H1 (cell line): ENCODE results near the gene DUOX1. TPM values are rescaled to one million over a fixed set of nuclear protein-coding genes. Genes with fewer than 3 reads are reported as not detected.

Experiments
- CTCF ChIA-PET: fragments of 300-600 bp; sonication (Branson Sonifier 250); formaldehyde crosslinking; loops from one replicate; lab custom pipeline; 2021; ENCODE audit not compliant: partially characterized antibody; lab: Charles Lee
- POLR2A ChIA-PET: fragments of 300-600 bp; sonication (Branson Sonifier 250); formaldehyde crosslinking; loops from one replicate; lab custom pipeline; 2021; ENCODE audit warnings: inconsistent platforms; ENCODE audit not compliant: partially characterized antibody; lab: Charles Lee
- DNase-seq, 2 experiments: peaks; one replicate each; pipeline versions ENCODE4 v3.0.0 to v3.0.0-alpha.2; 2010 to 2022; ENCODE audit warnings: low spot score in 2 of 2, low read depth in 1 of 2, mixed read lengths in 1 of 2
- FAIRE-seq: peaks from 2 replicates; lab custom pipeline; 2011; peaks lifted over from hg19 to GRCh38; lab: Jason Lieb, UNC
- H2AFZ ChIP-seq: 2 replicates; pipeline ENCODE4 v1.8.1; 2012; ENCODE audit warnings: low read length, inconsistent platforms
- H2AK5ac ChIP-seq: 2 replicates; pipeline ENCODE4 v1.6.1; 2013; ENCODE audit warnings: low read depth, low read length
- H2BK120ac ChIP-seq: replicated peaks from 2 replicates; pipeline ENCODE3; 2013; ENCODE audit warnings: low read depth, low read length, inconsistent platforms
- H2BK12ac ChIP-seq: 2 replicates; pipeline ENCODE4 v1.6.1; 2013; ENCODE audit warnings: low read depth, low read length
- H2BK15ac ChIP-seq: 2 replicates; pipeline ENCODE4 v1.6.1; 2013; ENCODE audit warnings: low read length
- H2BK20ac ChIP-seq: 2 replicates; pipeline ENCODE4 v1.6.1; 2013; ENCODE audit warnings: low read length
- H2BK5ac ChIP-seq: 2 replicates; pipeline ENCODE4 v1.6.1; 2013; ENCODE audit warnings: low read depth, low read length
- H3K14ac ChIP-seq: 2 replicates; pipeline ENCODE4 v1.6.1; 2013; ENCODE audit warnings: inconsistent platforms; ENCODE audit not compliant: insufficient read length
- H3K18ac ChIP-seq: 2 replicates; pipeline ENCODE4 v1.6.1; 2013; ENCODE audit warnings: low read length; ENCODE audit errors: extremely low read depth
- H3K23ac ChIP-seq: 2 replicates; pipeline ENCODE4 v1.6.1; 2013; ENCODE audit warnings: inconsistent platforms; ENCODE audit not compliant: insufficient read length
- H3K23me2 ChIP-seq: 2 replicates; pipeline ENCODE4 v1.6.1; 2013; ENCODE audit warnings: low read depth, low read length
- H3K27ac ChIP-seq: 2 replicates; pipeline ENCODE4 v1.6.1; 2011; ENCODE audit warnings: low read depth, low read length, inconsistent platforms
- H3K27me3 ChIP-seq, 4 experiments: replicated peaks in 1 of 4; 1 replicate in 1 of 4; 2 replicates in 3 of 4; pipeline versions ENCODE4 v1.6.1 to v1.8.1; 2011 to 2013; ENCODE audit warnings: low read length in 3 of 4, mild to moderate bottlenecking in 3 of 4, inconsistent platforms in 2 of 4, mixed read lengths in 2 of 4, moderate library complexity in 1 of 4; ENCODE audit not compliant: control insufficient read depth in 3 of 4, insufficient read depth in 3 of 4; ENCODE audit errors: extremely low read depth in 1 of 4
- H3K36me3 ChIP-seq, 4 experiments: 2 replicates each; pipeline versions ENCODE4 v1.6.1 to v1.8.1; 2011 to 2013; ENCODE audit warnings: mild to moderate bottlenecking in 4 of 4, low read length in 3 of 4, moderate library complexity in 2 of 4, control low read depth in 1 of 4, inconsistent platforms in 1 of 4; ENCODE audit not compliant: insufficient read depth in 4 of 4, control insufficient read depth in 2 of 4
- H3K4ac ChIP-seq: replicated peaks from 2 replicates; pipeline ENCODE3; 2013; ENCODE audit warnings: low read length, low read depth, mixed read lengths, inconsistent platforms; ENCODE audit not compliant: insufficient read length
- H3K4me1 ChIP-seq, 4 experiments: replicated peaks in 1 of 4; 1 replicate in 1 of 4; 2 replicates in 3 of 4; pipeline versions ENCODE4 v1.6.1 to v1.8.1; 2011 to 2013; ENCODE audit warnings: low read length in 3 of 4, inconsistent platforms in 2 of 4, mixed read lengths in 1 of 4; ENCODE audit not compliant: insufficient read depth in 4 of 4, control insufficient read depth in 3 of 4
- H3K4me2 ChIP-seq, 2 experiments: 2 replicates each; pipeline versions ENCODE4 v1.6.1 to v1.8.1; 2011 to 2013; ENCODE audit warnings: low read depth in 2 of 2, low read length in 2 of 2, control low read depth in 1 of 2, inconsistent platforms in 1 of 2, mild to moderate bottlenecking in 1 of 2; ENCODE audit not compliant: insufficient read depth in 1 of 2
- H3K4me3 ChIP-seq, 4 experiments: fragments of 200-600, 300-600 bp in 1 of 4; sonication (generic), shearing (Covaris generic), sonication (Bioruptor Twin) in 1 of 4; 2 replicates each; pipeline versions ENCODE4 v1.5.1 to v1.8.1; 2011 to 2016; ENCODE audit warnings: low read length in 4 of 4, low read depth in 3 of 4, control low read depth in 2 of 4, inconsistent platforms in 2 of 4, mild to moderate bottlenecking in 2 of 4, mixed read lengths in 1 of 4, moderate library complexity in 1 of 4; ENCODE audit not compliant: insufficient read depth in 2 of 4; ENCODE audit errors: extremely low read depth in 1 of 4
- H3K56ac ChIP-seq: replicated peaks from 2 replicates; pipeline ENCODE3; 2013; ENCODE audit warnings: low read depth, mild to moderate bottlenecking, mixed read lengths, low read length, inconsistent platforms; ENCODE audit not compliant: insufficient read length
- H3K79me1 ChIP-seq: 2 replicates; pipeline ENCODE4 v1.6.1; 2013; ENCODE audit warnings: low read depth, low read length, control low read depth
- H3K79me2 ChIP-seq, 2 experiments: 2 replicates each; pipeline versions ENCODE4 v1.6.1 to v1.8.1; 2012 to 2013; ENCODE audit warnings: low read length in 2 of 2, mild to moderate bottlenecking in 2 of 2, inconsistent platforms in 1 of 2; ENCODE audit not compliant: insufficient read depth in 2 of 2, control insufficient read depth in 1 of 2
- H3K9ac ChIP-seq, 4 experiments: replicated peaks in 1 of 4; 1 replicate in 1 of 4; 2 replicates in 3 of 4; pipeline versions ENCODE4 v1.6.1 to v1.8.1; 2011 to 2013; ENCODE audit warnings: low read depth in 3 of 4, low read length in 3 of 4, control low read depth in 2 of 4, mild to moderate bottlenecking in 2 of 4, moderate library complexity in 2 of 4, inconsistent platforms in 1 of 4; ENCODE audit errors: extremely low read depth in 1 of 4
- H3K9me3 ChIP-seq, 2 experiments: 2 replicates each; pipeline versions ENCODE4 v1.6.1 to v1.8.1; 2012 to 2013; ENCODE audit warnings: mild to moderate bottlenecking in 2 of 2, moderate library complexity in 2 of 2, control low read depth in 1 of 2, inconsistent platforms in 1 of 2, low read depth in 1 of 2, low read length in 1 of 2, mixed read lengths in 1 of 2; ENCODE audit not compliant: insufficient read depth in 2 of 2
- H4K20me1 ChIP-seq, 2 experiments: replicated peaks in 1 of 2; 2 replicates each; pipeline versions ENCODE3 to v1.8.1; 2011 to 2013; ENCODE audit warnings: inconsistent platforms in 2 of 2, low read length in 2 of 2, mild to moderate bottlenecking in 1 of 2; ENCODE audit not compliant: insufficient read depth in 2 of 2, control insufficient read depth in 1 of 2
- H4K5ac ChIP-seq: 2 replicates; pipeline ENCODE4 v1.6.1; 2013; ENCODE audit warnings: low read length, low read depth, mixed read lengths, inconsistent platforms; ENCODE audit not compliant: insufficient read length
- H4K8ac ChIP-seq: 2 replicates; pipeline ENCODE4 v1.8.0; 2013; ENCODE audit warnings: mild to moderate bottlenecking, moderate library complexity, low read length, inconsistent platforms; ENCODE audit not compliant: insufficient read depth; ENCODE audit errors: extremely low read depth
- H4K91ac ChIP-seq: replicated peaks from 2 replicates; pipeline ENCODE3; 2013; ENCODE audit warnings: low read length, mixed read lengths, inconsistent platforms; ENCODE audit not compliant: insufficient read length
- E2F6 ChIP-seq: IDR thresholded peaks from 2 replicates; pipeline ENCODE4 v1.6.1; 2012; ENCODE audit warnings: inconsistent platforms
- EZH2 ChIP-seq: fragments of 200-600 bp; sonication (generic); IDR thresholded peaks from 2 replicates; pipeline ENCODE4 v1.7.1; 2012; ENCODE audit warnings: low read depth, mild to moderate bottlenecking, moderate library complexity, low read length, inconsistent platforms; ENCODE audit not compliant: severe bottlenecking
- GTF2F1 ChIP-seq: IDR thresholded peaks from 2 replicates; pipeline ENCODE4 v1.6.1; 2012; ENCODE audit warnings: low read depth, low read length, improper control_type of control experiment, borderline replicate concordance
- NRF1 ChIP-seq: IDR thresholded peaks from 2 replicates; pipeline ENCODE4 v1.6.1; 2011; ENCODE audit warnings: mild to moderate bottlenecking, low read depth, low read length, improper control_type of control experiment
- SAP30 ChIP-seq: fragments of 300-600 bp; sonication (generic); IDR thresholded peaks from 2 replicates; pipeline ENCODE4 v1.7.1; 2012; ENCODE audit warnings: low read length, moderate library complexity, mild to moderate bottlenecking, inconsistent platforms; ENCODE audit not compliant: insufficient read depth, insufficient replicate concordance
- SP2 ChIP-seq: IDR thresholded peaks from 2 replicates; pipeline ENCODE4 v1.6.1; 2012; ENCODE audit warnings: mild to moderate bottlenecking, low read length, inconsistent platforms
- TAF1 ChIP-seq: IDR thresholded peaks from 2 replicates; pipeline ENCODE4 v1.6.1; 2011; ENCODE audit warnings: mild to moderate bottlenecking, low read depth, low read length
- WGBS, 2 experiments: shearing (Covaris generic) in 1 of 2; methylation state at CpG; one replicate each; pipeline versions ENCODE4 v1.1.6 to v1.1.7; 2013 to 2015; ENCODE audit warnings: low lambda C conversion rate in 2 of 2, mixed read lengths in 2 of 2, inconsistent platforms in 1 of 2, low coverage in 1 of 2, missing lambda C conversion rate in 1 of 2; ENCODE audit not compliant: insufficient replicate concordance in 2 of 2, insufficient coverage in 1 of 2, insufficient read length in 1 of 2; ENCODE audit errors: extremely low coverage in 1 of 2, missing lambda C conversion rate in 1 of 2; 5-methylcytosine and 5-hydroxymethylcytosine counted together
- polyA plus RNA-seq, 7 experiments: library from polyadenylated mRNA; depleted of rRNA in 3 of 7; stranded (reverse) in 5 of 7; unstranded in 2 of 7; fragments of >200 nt in 5 of 7; fragments of 200-250 nt in 2 of 7; gene quantifications; 1 replicate in 5 of 7; 2 replicates in 1 of 7; 4 replicates in 1 of 7; pipeline versions ENCODE4 v1.2.1 to v1.2.3, GENCODE V29; 2011 to 2013; ENCODE audit warnings: missing spikeins in 2 of 7, mixed read lengths in 2 of 7
- total RNA-seq: library from RNA; stranded (reverse); fragmentation: NEBNext Ultra II Directional; extraction: Animal tissue kit (Norgen Biotek cat#: 25700); gene quantifications from 2 replicates; pipeline ENCODE4 v1.2.1, GENCODE V29; 2021
- TF ChIP-seq, protein P1 (sequence below): IDR thresholded peaks from 2 replicates; pipeline ENCODE4 v1.6.1; 2011; ENCODE audit warnings: low read depth, mild to moderate bottlenecking, low read length; ENCODE audit not compliant: insufficient read depth
- TF ChIP-seq, protein P2 (sequence below), 3 experiments: IDR thresholded peaks; 1 replicate in 2 of 3; 2 replicates in 1 of 3; pipeline versions ENCODE4 v1.5.1 to v1.6.1; 2011; ENCODE audit warnings: low read length in 3 of 3, mild to moderate bottlenecking in 3 of 3, inconsistent platforms in 2 of 3, low read depth in 1 of 3, moderate library complexity in 1 of 3; ENCODE audit not compliant: insufficient read depth in 1 of 3; ENCODE audit errors: control extremely low read depth in 1 of 3

Gene DUOX1
- total and polyA plus RNA-seq, 2 of the 8 experiments (the other 6 are each of a cell fraction or from before 2014, with no cell fraction given), result 0.84 to 1.4 TPM

DNA sequence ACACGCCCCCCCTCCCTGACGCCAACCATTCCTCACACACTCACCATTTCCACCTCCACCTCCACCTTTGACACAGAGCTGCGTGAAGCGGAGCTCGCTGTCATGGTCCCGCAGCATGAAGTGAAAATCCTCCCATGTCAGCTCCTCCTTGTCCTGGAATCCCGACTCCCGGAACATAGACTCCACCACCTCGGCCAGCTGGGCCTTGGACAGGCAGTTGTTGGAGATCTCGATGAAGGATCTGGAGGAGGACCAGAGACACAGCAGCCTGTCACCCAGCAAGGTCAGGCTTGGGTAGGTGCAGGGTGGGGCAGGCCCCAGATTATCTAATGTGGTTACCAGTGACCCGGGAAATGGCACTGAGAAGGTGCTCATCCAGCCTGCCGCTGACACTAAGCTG is 28.0 kb upstream of the DUOX1 start:
- H3K27ac ChIP-seq, result no peak overlapping the region
- H2BK5ac ChIP-seq, result peak overlapping the region; percentile 41; the same call in 1 of the 2 replicates
- H3K23ac ChIP-seq, result no peak overlapping the region
- peaks cover 0 to 7% (median 5%) of the 10 kb centered on the region in 4 experiments; a peak in 1 of 7 replicates for H3K27me3 ChIP-seq
- no peak overlapping the region for H3K9ac ChIP-seq
- H3K56ac ChIP-seq, result no peak overlapping the region
- no peaks in the 10 kb centered on the region for H4K20me1 ChIP-seq
- H2AK5ac ChIP-seq, result 0 out of 2 replicates have a peak overlapping the region, but pooled peaks have one; percentile 79
- H2BK20ac ChIP-seq, result 0 out of 2 replicates have a peak overlapping the region, but pooled peaks have one; percentile 13
- WGBS, 2 experiments, result 91% methylated on average over 12 of the region's 12 CpGs; no CpG with 5 or more reads in 1 of the 2 experiments
- FAIRE-seq (no peak), DNase-seq (no peak)
- H3K36me3 ChIP-seq, result no peaks in the 10 kb centered on the region
- no peaks in the 10 kb centered on the region for H3K9me3 ChIP-seq
- ChIA-PET CTCF (interaction anchor here (0.7 to 2.1 kb wide), 4 partner anchors 13 to 25 kb away, joined by 3 to 8 read pairs (median 6); no protein-coding TSS in a partner anchor), POLR2A (interaction anchor here (1.1 kb wide), 1 partner anchor 20 kb away, joined by 3 read pairs; no protein-coding TSS in a partner anchor)
- no peaks in the 10 kb centered on the region for H3K79me2 ChIP-seq
- no peaks in the 10 kb centered on the region for H3K79me1 ChIP-seq
- peak overlapping the region; percentile 68 for H4K91ac ChIP-seq
- H2BK120ac ChIP-seq, result no peak overlapping the region
- no peak overlapping the region for H2AFZ ChIP-seq
- H3K18ac ChIP-seq, result no peak overlapping the region
- no peak overlapping the region for H4K5ac ChIP-seq
- H3K23me2 ChIP-seq, result no peaks in the 10 kb centered on the region; the same call in 1 of the 2 replicates
- peak overlapping the region; percentile 32 to 61; a peak in 1 of 4 replicates for H3K4me2 ChIP-seq
- peak overlapping the region; percentile 62; the same call in 1 of the 2 replicates for H2BK12ac ChIP-seq
- H3K14ac ChIP-seq, result no peak overlapping the region
- no peak overlapping the region for H3K4me3 ChIP-seq
- H4K8ac ChIP-seq, result no peak overlapping the region
- H3K4ac ChIP-seq, result no peak overlapping the region
- no peak overlapping the region for H2BK15ac ChIP-seq
- H3K4me1 ChIP-seq, result peaks cover 0 to 11% (median 8%) of the 10 kb centered on the region in 4 experiments; a peak in 5 of 7 replicates
- TF ChIP-seq GTF2F1 (no peak), NRF1 (no peak), TAF1 (no peak), EZH2 (no peak), E2F6 (no peak), SP2 (no peak), SAP30 (no peak)
- TF ChIP-seq, protein P1, sequence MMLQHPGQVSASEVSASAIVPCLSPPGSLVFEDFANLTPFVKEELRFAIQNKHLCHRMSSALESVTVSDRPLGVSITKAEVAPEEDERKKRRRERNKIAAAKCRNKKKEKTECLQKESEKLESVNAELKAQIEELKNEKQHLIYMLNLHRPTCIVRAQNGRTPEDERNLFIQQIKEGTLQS, result no peak
- TF ChIP-seq, protein P2, sequence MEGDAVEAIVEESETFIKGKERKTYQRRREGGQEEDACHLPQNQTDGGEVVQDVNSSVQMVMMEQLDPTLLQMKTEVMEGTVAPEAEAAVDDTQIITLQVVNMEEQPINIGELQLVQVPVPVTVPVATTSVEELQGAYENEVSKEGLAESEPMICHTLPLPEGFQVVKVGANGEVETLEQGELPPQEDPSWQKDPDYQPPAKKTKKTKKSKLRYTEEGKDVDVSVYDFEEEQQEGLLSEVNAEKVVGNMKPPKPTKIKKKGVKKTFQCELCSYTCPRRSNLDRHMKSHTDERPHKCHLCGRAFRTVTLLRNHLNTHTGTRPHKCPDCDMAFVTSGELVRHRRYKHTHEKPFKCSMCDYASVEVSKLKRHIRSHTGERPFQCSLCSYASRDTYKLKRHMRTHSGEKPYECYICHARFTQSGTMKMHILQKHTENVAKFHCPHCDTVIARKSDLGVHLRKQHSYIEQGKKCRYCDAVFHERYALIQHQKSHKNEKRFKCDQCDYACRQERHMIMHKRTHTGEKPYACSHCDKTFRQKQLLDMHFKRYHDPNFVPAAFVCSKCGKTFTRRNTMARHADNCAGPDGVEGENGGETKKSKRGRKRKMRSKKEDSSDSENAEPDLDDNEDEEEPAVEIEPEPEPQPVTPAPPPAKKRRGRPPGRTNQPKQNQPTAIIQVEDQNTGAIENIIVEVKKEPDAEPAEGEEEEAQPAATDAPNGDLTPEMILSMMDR (IDR thresholded peaks at IDR 0.05; ENCODE audit: control extremely low read depth in 1 of 3, insufficient read depth in 1 of 3, low read depth in 1 of 3, low read length in 3 of 3), result no peak
